Caco-2 (cell line): ENCODE data around the gene DOCK6. TPM values are rescaled to one million over a fixed set of nuclear protein-coding genes. Genes with fewer than 3 reads are reported as not detected.

ENCODE experiments used
- BruUV-seq: library from RNA; stranded (reverse); fragments of 400-500 nt; replicated peaks from 2 replicates; lab custom pipeline; 2021; lab: Mats Ljungman, UMichigan
- CTCF ChIA-PET: fragments of 300-600 bp; sonication (Branson Sonifier 250); formaldehyde crosslinking; loops from one replicate; lab custom pipeline; 2022; ENCODE audit warnings: antibody characterized with exemption; lab: Charles Lee
- POLR2A ChIA-PET: fragments of 300-600 bp; sonication (Branson Sonifier 250); formaldehyde crosslinking; loops from one replicate; lab custom pipeline; 2022; ENCODE audit warnings: antibody characterized with exemption; lab: Charles Lee
- DNase-seq, 2 experiments: peaks; one replicate each; pipeline versions ENCODE4 v3.0.0 to v3.0.0-alpha.2; 2020 to 2022
- H3K27me3 ChIP-seq: replicated peaks from 2 replicates; pipeline ENCODE4 v1.6.0; 2011; ENCODE audit warnings: low read length; ENCODE audit not compliant: control insufficient read depth, insufficient read depth
- H3K36me3 ChIP-seq: 2 replicates; pipeline ENCODE4 v1.5.1; 2011; ENCODE audit warnings: low read length; ENCODE audit not compliant: control insufficient read depth, insufficient read depth
- H3K4me1 ChIP-seq: fragments of 250-450 bp; sonication (Bioruptor Pico); 2 replicates; pipeline ENCODE4 v1.5.1; 2020; ENCODE audit warnings: mild to moderate bottlenecking
- H3K4me3 ChIP-seq: 2 replicates; pipeline ENCODE4 v1.5.1; 2011; ENCODE audit warnings: low read depth, mild to moderate bottlenecking, control low read depth, low read length
- H3K9me3 ChIP-seq: fragments of 250-450 bp; sonication (Bioruptor Pico); 2 replicates; pipeline ENCODE4 v1.5.1; 2020; ENCODE audit warnings: mild to moderate bottlenecking, moderate library complexity
- H3K27ac Mint-ChIP-seq: one replicate; pipeline ENCODE4 v1.8.0; 2022; ENCODE audit warnings: mixed read lengths; ENCODE audit not compliant: unreplicated experiment
- H3K27me3 Mint-ChIP-seq: one replicate; pipeline ENCODE4 v1.8.0; 2022; ENCODE audit warnings: mixed read lengths; ENCODE audit not compliant: insufficient read depth, unreplicated experiment
- H3K36me3 Mint-ChIP-seq: one replicate; pipeline ENCODE4 v1.8.0; 2022; ENCODE audit warnings: mild to moderate bottlenecking, mixed read lengths; ENCODE audit not compliant: insufficient read depth, unreplicated experiment
- H3K4me1 Mint-ChIP-seq: one replicate; pipeline ENCODE4 v1.8.0; 2022; ENCODE audit warnings: low read depth, mixed read lengths; ENCODE audit not compliant: unreplicated experiment
- H3K4me3 Mint-ChIP-seq: one replicate; pipeline ENCODE4 v1.8.0; 2022; ENCODE audit warnings: mild to moderate bottlenecking, moderate library complexity, mixed read lengths; ENCODE audit not compliant: unreplicated experiment
- H3K9me3 Mint-ChIP-seq: one replicate; pipeline ENCODE4 v1.8.0; 2022; ENCODE audit warnings: mixed read lengths; ENCODE audit not compliant: unreplicated experiment
- intact Hi-C: fragments of 100-400 bp; cut with micrococcal nuclease; formaldehyde crosslinking; loops from one replicate; pipeline ENCODE4 v1.10.0; 2022; ENCODE audit not compliant: unreplicated experiment
- total RNA-seq: library from RNA; stranded (reverse); gene quantifications from 2 replicates; pipeline ENCODE4 v1.2.3, GENCODE V29; 2022
- TF ChIP-seq, protein P1 (sequence below), 2 experiments: fragments of 200-600 bp in 1 of 2; IDR thresholded peaks; 1 replicate in 1 of 2; 2 replicates in 1 of 2; pipeline versions ENCODE4 v1.5.1 to v1.8.0; 2011 to 2022; ENCODE audit warnings: antibody characterized with exemption in 1 of 2, control low read depth in 1 of 2, inconsistent platforms in 1 of 2, low read depth in 1 of 2, low read length in 1 of 2, mild to moderate bottlenecking in 1 of 2, moderate library complexity in 1 of 2; ENCODE audit not compliant: insufficient read depth in 1 of 2, severe bottlenecking in 1 of 2, unreplicated experiment in 1 of 2

DOCK6 gene
- total RNA-seq, 1 experiment from 2014 or later = 84.1 TPM

DNA sequence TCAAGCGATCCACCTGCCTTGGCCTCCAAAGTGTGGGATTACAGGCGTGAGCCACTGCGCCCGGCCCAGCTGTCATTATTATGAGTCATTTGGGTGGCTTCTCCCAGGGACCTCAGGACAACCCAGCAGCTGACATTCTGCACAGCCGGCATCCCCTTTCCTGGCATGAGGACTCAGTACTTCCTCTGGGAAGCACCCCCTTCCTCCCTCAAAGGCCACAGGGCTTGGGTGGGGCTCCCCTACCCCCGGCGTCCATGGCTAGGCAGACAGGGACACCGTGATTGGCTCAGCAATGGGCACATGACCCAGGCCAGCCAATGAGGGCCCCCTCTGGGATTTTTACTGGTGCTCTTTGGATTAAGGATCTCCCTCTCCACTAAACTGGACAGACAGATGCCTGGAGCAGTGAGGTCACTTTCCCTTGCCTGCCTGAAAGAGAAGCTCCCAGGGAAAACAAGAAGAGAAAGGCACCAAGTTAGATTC lies 71.0 kb downstream of the DOCK6 start:
- peak in 1 of 2 experiments; percentile 23 for DNase-seq
- intact Hi-C loops = no loop called here
- H3K36me3 ChIP-seq = no peaks in the 10 kb centered on the region
- H3K4me1 ChIP-seq = no peaks in the 10 kb centered on the region
- Mint-ChIP-seq H3K27me3 (no peaks in the 10 kb centered on the region), H3K9me3 (no peaks in the 10 kb centered on the region), H3K36me3 (peaks cover 20% of the 10 kb centered on the region), H3K4me3 (no peak overlapping the region), H3K4me1 (no peaks in the 10 kb centered on the region), H3K27ac (no peak overlapping the region)
- no TSS peak for BruUV-seq
- H3K9me3 ChIP-seq = no peaks in the 10 kb centered on the region
- TF ChIP-seq, protein P1, sequence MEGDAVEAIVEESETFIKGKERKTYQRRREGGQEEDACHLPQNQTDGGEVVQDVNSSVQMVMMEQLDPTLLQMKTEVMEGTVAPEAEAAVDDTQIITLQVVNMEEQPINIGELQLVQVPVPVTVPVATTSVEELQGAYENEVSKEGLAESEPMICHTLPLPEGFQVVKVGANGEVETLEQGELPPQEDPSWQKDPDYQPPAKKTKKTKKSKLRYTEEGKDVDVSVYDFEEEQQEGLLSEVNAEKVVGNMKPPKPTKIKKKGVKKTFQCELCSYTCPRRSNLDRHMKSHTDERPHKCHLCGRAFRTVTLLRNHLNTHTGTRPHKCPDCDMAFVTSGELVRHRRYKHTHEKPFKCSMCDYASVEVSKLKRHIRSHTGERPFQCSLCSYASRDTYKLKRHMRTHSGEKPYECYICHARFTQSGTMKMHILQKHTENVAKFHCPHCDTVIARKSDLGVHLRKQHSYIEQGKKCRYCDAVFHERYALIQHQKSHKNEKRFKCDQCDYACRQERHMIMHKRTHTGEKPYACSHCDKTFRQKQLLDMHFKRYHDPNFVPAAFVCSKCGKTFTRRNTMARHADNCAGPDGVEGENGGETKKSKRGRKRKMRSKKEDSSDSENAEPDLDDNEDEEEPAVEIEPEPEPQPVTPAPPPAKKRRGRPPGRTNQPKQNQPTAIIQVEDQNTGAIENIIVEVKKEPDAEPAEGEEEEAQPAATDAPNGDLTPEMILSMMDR (IDR thresholded peaks at IDR 0.05; ENCODE audit: insufficient read depth in 1 of 2, low read depth in 1 of 2, low read length in 1 of 2, severe bottlenecking in 1 of 2, unreplicated experiment in 1 of 2) = no peak
- CTCF ChIA-PET = no interaction called here
- POLR2A ChIA-PET = no interaction called here
- no peaks in the 10 kb centered on the region for H3K27me3 ChIP-seq
- H3K4me3 ChIP-seq = no peak overlapping the region

DNA sequence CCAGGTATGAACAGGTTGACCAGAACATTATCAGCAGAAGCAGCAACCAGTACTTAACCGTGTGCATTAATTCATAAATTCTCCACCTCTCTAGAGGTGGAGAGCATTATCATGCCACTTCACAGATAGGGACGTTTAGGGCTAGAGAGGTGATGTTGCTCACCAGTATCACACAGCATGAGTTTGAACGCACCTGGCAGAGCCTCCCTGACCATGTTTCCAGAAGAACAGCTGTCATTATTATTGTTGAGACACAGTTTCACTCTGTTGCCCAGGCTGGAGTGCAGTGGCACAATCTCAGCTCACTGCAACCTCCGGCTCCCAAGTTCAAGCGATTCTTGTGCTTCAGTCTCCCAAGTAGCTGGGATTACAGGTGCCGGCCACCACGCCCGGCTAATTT lies 71.8 kb downstream of the DOCK6 start:
- no peaks in the 10 kb centered on the region for H3K9me3 Mint-ChIP-seq
- intact Hi-C loops = no loop called here
- H3K27me3 Mint-ChIP-seq = no peaks in the 10 kb centered on the region
- H3K4me3 ChIP-seq = no peak overlapping the region
- H3K27ac Mint-ChIP-seq = no peak overlapping the region
- no peaks in the 10 kb centered on the region for H3K27me3 ChIP-seq
- no peaks in the 10 kb centered on the region for H3K9me3 ChIP-seq
- TF ChIP-seq, protein P1 (IDR thresholded peaks at IDR 0.05; ENCODE audit: insufficient read depth in 1 of 2, low read depth in 1 of 2, low read length in 1 of 2, severe bottlenecking in 1 of 2, unreplicated experiment in 1 of 2) = no peak
- peaks cover 17% of the 10 kb centered on the region for H3K36me3 Mint-ChIP-seq
- ChIA-PET CTCF (no interaction called here), POLR2A (no interaction called here)
- DNase-seq = no peak
- H3K36me3 ChIP-seq = no peaks in the 10 kb centered on the region
- H3K4me1 ChIP-seq = no peaks in the 10 kb centered on the region
- no peaks in the 10 kb centered on the region for H3K4me1 Mint-ChIP-seq
- no TSS peak for BruUV-seq
- H3K4me3 Mint-ChIP-seq = no peak overlapping the region

DNA sequence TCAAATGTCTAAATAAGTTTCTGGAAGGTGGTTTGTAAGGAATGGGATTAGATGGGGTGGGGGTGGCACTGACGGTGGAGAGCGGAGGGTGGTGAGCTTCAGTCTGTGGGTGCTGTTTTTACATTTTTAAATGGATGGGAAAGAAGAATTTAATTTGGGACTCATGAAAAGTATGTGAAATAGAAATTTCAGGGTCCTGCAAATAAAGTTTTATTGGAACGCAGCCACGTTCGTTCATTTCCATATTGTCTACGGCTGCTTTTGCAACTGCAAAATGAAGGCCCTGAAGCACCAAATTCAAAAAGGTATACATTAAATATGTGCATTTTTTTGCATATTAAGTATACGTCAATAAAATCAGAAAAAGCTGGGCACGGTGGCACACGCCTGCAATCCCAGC lies 74.9 kb downstream of the DOCK6 start:
- no peak for DNase-seq
- ChIA-PET POLR2A (no interaction called here), CTCF (no interaction called here)
- Mint-ChIP-seq H3K9me3 (no peaks in the 10 kb centered on the region), H3K27ac (no peak overlapping the region), H3K4me3 (no peak overlapping the region), H3K27me3 (no peaks in the 10 kb centered on the region), H3K4me1 (no peaks in the 10 kb centered on the region), H3K36me3 (peaks cover 16% of the 10 kb centered on the region)
- Histone ChIP-seq H3K9me3 (no peaks in the 10 kb centered on the region; the same call in 1 of the 2 replicates), H3K36me3 (no peaks in the 10 kb centered on the region), H3K27me3 (no peaks in the 10 kb centered on the region), H3K4me3 (no peak overlapping the region), H3K4me1 (no peaks in the 10 kb centered on the region)
- BruUV-seq = no TSS peak
- TF ChIP-seq, protein P1 (IDR thresholded peaks at IDR 0.05; ENCODE audit: insufficient read depth in 1 of 2, low read depth in 1 of 2, low read length in 1 of 2, severe bottlenecking in 1 of 2, unreplicated experiment in 1 of 2) = no peak
- intact Hi-C loops = no loop called here
